Ramos (cell line): Measurements from ENCODE around the gene FAM210A.
"Not testable (repeated sequence)": the region's sequence is repeated elsewhere in the genome, so short reads cannot be mapped to it uniquely, and the experiment has no call there.

Source experiments
- in situ Hi-C: fragments of 300-500 bp; cut with MboI; formaldehyde crosslinking; loops from one replicate; pipeline ENCODE4 v1.14.3; 2022; ENCODE audit warnings: low sequenced_read_pairs; ENCODE audit not compliant: unreplicated experiment

FAM210A gene

DNA sequence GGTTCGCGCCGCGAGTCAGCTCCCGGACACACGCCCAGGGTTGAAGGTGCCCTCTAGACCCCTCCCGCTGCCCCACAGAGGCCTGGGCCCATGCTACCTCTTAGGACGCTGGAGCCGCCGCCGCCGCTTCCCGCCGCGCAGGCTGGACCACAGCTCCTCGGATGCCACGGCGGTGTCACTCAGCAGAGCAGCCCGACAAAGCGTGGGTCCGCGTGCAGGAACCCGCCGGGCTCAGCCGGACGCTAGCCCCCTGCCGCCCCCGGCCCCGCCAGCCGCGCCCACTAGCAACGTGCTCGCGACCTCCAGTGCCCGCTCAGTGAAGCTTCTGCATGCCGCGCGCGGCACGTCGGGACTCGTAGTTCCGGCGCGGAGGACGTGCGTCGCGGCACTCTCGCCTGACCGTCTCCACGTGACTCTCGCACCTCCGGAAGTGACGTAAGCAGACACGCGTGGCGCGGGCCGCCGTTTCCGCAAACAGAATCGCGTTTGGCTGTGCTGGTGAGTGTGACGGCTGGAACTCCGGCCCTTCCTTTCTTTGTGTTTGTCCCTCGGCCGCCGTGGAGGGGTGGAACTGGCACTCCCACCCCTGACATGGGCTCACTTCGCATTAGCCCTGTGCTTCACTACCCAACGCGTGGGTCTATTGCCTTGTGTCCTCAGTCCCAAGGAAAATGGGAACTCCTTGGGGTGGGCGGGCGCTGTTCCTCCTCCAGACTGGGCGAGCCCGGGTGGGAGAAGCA lies at the start of gene FAM210A, which contains the start of gene RNMT:
TSS of gene FAM210A (minus strand) at position 327 of the 740 bp plus-strand sequence. CDS start 44,481 bp downstream, outside the sequence.
TSS of gene RNMT (plus strand) at position 442 of the 740 bp plus-strand sequence. CDS start 4,845 bp downstream, outside the sequence.
- in situ Hi-C loops, result no loop called here

- in situ Hi-C loops, result no loop called here
Measured at GRCh38 chr18:13775058-13775457, 48.7 kb upstream of the FAM210A start.

- in situ Hi-C loops, result no loop called here
Measured at GRCh38 chr18:13762690-13763439, 36.5 kb upstream of the FAM210A start.

DNA sequence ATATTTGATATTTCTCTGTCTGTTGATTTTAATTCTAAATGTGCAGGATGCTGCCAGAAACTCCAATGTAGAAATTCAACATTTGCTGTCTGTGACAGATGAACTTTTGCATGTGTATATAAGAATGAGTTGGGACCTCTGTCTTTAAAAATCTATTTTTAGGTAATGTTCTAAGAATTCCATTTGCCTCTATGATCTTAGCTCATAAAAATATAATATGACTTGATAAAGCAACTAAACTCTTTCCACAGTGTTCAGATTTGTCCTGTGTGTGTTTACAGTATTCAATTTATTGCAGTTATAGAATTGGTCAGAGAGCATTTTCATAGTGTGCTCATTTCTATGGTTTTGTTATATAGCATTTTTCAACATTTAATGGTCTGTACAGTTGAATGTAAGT lies 33.7 kb upstream of the FAM210A start:
- in situ Hi-C loops, result no loop called here

DNA sequence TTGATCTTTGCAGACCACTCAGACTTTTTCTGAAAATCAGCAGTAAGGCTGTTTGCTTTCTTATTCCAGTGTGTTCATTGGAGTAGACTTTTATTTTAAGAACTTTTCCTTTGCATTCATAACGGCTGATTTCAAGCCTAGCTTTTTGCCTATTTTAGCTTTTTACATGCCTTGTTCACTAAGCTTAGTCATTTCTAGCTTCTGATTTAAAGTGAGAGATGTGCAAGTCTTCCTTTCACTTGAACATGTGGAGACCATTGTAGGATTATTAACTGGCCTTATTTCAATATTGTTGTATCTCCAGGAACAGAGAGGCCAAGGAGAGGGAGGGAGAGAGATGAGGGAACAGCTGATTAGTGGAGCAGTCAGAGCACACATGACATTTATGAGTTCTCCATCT lies 32.3 kb upstream of the FAM210A start:
- in situ Hi-C loops, result no loop called here

DNA sequence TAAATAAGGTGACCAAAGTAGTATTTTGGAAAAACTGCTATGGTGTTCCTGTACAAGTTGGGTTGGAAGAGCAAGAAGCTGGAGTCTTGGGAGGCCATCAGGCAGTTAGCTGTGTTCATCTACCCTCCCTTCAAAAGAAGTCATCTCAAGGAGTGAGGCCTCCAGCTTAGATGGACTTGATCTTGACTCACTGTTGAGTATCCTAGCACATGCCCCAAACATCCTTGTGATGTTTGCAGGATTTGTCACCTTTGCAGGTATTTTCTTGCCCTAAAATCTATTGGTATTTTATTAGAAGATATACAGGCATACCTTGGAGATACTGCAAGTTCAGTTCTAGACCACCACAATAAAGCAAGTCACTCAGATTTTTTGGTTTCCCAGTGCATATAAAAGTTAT lies 30.3 kb upstream of the FAM210A start:
- in situ Hi-C loops, result no loop called here

GRCh38 chr18:13756261-13756660 lies 29.9 kb upstream of the FAM210A start:
- in situ Hi-C loops, result no loop called here

- in situ Hi-C loops, result not testable (repeated sequence)
Measured at GRCh38 chr18:13751599-13751998, 25.2 kb upstream of the FAM210A start.

DNA sequence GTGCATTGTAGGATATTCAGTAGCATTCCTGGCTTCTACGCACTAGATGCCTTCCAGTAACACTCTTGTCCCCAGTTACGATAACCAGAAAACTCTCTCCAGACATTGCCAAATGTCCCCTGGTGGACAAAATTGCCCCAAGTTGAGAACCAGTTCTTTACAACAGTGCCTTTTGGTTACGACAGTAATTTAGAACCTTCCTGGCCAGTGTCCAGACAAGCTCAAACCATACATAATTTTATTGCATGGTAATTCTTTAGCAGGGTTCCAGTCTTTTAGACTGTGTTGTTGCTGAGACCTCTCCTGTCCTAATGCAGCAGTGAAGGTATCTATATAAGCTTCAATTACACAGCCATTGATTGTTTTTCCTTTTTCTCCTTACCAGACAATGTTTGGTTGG lies 20.3 kb upstream of the FAM210A start:
- in situ Hi-C loops, result no loop called here

GRCh38 chr18:13745696-13746095 lies 19.3 kb upstream of the FAM210A start:
- in situ Hi-C loops, result no loop called here

GRCh38 chr18:13735681-13736080 lies 9.3 kb upstream of the FAM210A start:
- in situ Hi-C loops, result no loop called here

- in situ Hi-C loops, result no loop called here
Measured at GRCh38 chr18:13730481-13730880, 4.1 kb upstream of the FAM210A start.

- in situ Hi-C loops, result no loop called here
Measured at GRCh38 chr18:13726972-13727331, 594 bp upstream of the FAM210A start.

DNA sequence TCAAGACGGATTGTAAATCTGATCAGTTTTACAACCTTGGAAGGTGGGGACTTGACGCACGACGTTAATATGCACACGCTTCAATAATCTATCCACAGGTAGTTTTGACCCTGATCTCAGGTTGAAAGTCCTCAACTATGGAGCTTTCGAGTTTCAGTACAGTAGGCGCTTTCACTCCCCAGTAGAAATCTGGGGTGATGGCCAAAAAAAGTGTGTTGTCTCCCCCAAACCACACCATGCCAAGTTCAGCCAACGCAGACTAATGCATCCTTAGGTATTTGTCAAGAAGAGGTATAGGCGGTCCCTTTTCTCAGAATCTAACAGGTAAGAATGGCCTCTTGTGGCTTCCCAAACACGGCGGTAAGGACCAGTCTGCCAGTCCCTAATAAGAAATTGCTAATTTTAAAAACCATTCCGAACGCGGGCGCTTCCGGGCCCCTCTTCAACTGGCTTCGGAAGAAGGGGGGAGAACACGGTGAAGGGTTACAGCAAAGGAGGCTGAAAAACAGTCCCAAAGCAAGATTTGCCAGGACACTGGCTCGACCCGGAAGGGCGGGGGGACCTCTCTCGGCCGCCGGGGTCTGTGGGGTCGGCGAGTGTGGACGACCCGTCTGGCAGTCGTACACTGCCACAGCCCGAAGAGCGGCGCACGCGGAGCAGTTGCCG lies 659 bp downstream of the FAM210A start:
- in situ Hi-C loops, result no loop called here

GRCh38 chr18:13720847-13721246 lies 5.5 kb downstream of the FAM210A start:
- in situ Hi-C loops, result no loop called here

DNA sequence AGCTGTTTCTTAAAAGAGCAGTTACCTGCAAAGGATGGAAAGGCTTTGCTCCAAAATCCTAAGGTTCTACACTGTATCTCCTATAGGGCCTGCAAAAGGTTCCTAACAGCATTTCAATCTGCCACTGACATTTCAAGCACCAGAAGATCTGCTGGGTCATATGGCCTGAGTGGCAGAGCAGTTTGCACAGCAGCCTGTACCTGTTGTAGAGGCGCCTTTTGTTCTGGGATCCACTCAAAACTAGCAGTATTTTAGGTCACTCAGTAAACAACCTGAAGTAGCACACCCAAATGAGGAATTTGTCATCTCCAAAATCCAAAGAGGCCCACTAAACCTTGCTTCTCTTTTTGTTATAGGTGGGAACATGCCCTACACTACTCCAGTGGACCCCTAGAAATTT lies 6.2 kb downstream of the FAM210A start:
- in situ Hi-C loops, result no loop called here

- in situ Hi-C loops, result loop anchor here (10.0 kb wide), 1 partner anchor 262 kb away; no protein-coding TSS in a partner anchor
Measured at GRCh38 chr18:13716916-13717315, 9.4 kb downstream of the FAM210A start.

- in situ Hi-C loops, result loop anchor here (10.0 kb wide), 1 partner anchor 261 kb away; no protein-coding TSS in a partner anchor
Measured at GRCh38 chr18:13715330-13715729, 11.0 kb downstream of the FAM210A start.

DNA sequence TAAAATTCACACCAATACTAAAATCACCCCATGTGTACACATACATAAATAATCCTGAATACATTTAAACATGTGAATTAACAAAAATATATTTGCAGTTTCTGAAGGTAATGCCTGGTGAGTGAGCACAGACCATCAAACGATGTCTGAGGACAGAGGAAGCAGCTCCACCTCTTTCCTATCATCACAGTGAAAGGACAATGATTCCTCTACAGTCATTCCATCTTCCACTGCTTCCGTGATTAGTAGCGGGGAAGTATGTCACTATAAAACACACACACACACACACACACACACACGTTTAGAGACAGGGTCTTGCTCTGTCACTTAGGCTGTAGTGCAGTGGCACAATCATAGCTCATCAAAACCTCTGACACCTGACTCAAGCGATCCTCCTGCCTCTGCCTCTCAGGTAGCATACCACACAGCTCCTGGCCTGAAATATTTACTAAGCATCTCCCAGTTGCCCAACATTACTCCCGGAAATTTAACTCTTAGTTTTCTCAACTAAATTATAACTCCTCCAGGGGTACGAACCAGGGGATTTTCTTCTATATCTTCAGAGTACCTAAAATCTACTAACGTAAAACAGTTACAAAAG lies 12.8 kb downstream of the FAM210A start:
- in situ Hi-C loops, result loop anchor here (10.0 kb wide), 1 partner anchor 259 kb away; no protein-coding TSS in a partner anchor

GRCh38 chr18:13712400-13713131 lies 13.8 kb downstream of the FAM210A start:
- in situ Hi-C loops, result loop anchor here (10.0 kb wide), 1 partner anchor 258 kb away; no protein-coding TSS in a partner anchor
